GM21825 (cell line): ENCODE data around the gene CFAP300.

Source experiments
- ATAC-seq: cut with Tn5 transposase; IDR thresholded peaks from one replicate; pipeline ENCODE4 v1.9.1; 2021; ENCODE audit warnings: mild to moderate bottlenecking, moderate library complexity; ENCODE audit not compliant: unreplicated experiment

Gene CFAP300

DNA sequence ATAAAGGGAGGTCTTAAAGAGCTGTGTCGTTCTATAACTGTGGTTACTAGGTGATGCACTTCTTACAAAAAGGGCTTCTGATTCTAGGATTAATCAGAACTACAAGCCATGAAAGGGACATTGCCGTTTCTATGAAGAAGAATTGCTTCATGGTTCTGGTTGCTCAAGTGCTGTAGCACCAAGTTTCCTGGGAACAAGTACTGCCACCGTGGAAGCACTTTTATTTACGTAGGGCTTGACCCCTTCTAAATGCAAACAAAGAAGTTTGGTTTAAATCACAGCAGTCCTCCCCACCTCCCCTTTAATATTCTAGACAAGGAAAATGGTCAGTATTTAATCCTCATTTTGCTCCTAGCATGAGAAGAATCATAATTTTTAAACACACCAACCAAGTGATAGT is 72.8 kb downstream of the CFAP300 start:
- no peak for ATAC-seq

DNA sequence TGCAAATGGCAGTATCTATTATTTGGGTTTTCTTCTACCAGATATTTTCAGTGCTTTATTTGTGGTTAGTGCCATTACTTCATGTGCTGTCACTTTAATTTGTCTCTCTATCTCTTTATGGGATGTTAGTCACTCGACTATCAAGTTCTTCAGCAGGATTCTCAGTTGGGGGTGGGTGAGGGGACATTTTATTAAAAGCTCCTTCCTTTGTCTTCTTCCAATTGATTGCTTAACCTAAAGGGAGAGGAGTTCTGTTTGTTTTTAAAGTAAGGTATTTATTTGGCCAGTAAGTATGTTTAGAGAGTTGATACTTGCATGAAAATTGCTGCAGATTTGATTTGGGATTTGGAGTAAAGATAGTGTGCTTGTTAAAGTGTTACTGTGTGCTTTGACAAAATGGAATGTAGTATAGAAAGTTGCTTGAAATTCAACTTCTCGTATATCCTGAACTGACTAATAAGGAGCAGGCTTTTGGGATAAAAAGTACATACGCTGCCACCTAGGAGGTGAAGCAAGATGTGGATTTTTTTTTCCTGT is 73.3 kb downstream of the CFAP300 start:
- ATAC-seq = no peak

GRCh38 chr11:102121329-102121728 is 74.1 kb downstream of the CFAP300 start:
- no peak for ATAC-seq
